Testis (tissue), 3 donors: Measurements from ENCODE around the gene ACOX1. TPM values are rescaled to one million over a fixed set of nuclear protein-coding genes. Genes with fewer than 3 reads are reported as not detected.
A peak's percentile ranks its signal among the peaks of the same experiment; 100 is the strongest.

Experiments used
- DNase-seq: peaks from one replicate; pipeline ENCODE4 v3.0.0-alpha.2; 2019
- H3K27ac ChIP-seq, 2 donors: fragments of 200-600 bp; sonication (generic); one replicate each; pipeline ENCODE4 v1.5.1; 2019
- H3K27me3 ChIP-seq: fragments of 200-600 bp; sonication (generic); one replicate; pipeline ENCODE4 v1.5.1; 2019
- H3K36me3 ChIP-seq: fragments of 200-600 bp; sonication (generic); one replicate; pipeline ENCODE4 v1.5.1; 2017; ENCODE audit warnings: low read depth; ENCODE audit errors: missing control alignments
- H3K4me1 ChIP-seq: fragments of 200-600 bp; sonication (generic); one replicate; pipeline ENCODE4 v1.5.1; 2019
- H3K4me3 ChIP-seq, 2 donors: fragments of 200-600 bp; sonication (generic); one replicate each; pipeline ENCODE4 v1.5.1; 2017 to 2019
- H3K9me3 ChIP-seq: fragments of 200-600 bp; sonication (generic); one replicate; pipeline ENCODE4 v1.5.1; 2017
- POLR2A ChIP-seq: fragments of 450-650 bp; IDR thresholded peaks from one replicate; pipeline ENCODE4 v1.6.1; 2017; ENCODE audit warnings: antibody characterized with exemption, mild to moderate bottlenecking, moderate library complexity
- WGBS, 2 donors: methylation state at CpG; one replicate each; pipeline ENCODE4 v1.1.5; 2018; 5-methylcytosine and 5-hydroxymethylcytosine counted together
- intact Hi-C: fragments of 100-400 bp; cut with DNase I; formaldehyde crosslinking; loops from one replicate; pipeline ENCODE4 v1.15.1; 2023; ENCODE audit warnings: low total_unique reads
- polyA plus RNA-seq: library from polyadenylated mRNA; stranded (reverse); fragments of 350-450 nt; fragmentation: Illumina TruSeq; extraction: RNeasy Lipid Tissue Mini Kit (QIAGEN cat#74804); gene quantifications from one replicate; pipeline ENCODE4 v1.2.3, GENCODE V29; 2014; ENCODE audit warnings: low read depth, low replicate concordance; ENCODE audit not compliant: insufficient read depth
- total RNA-seq, 2 donors: library from RNA; depleted of rRNA; stranded (reverse); fragments of >200 nt; gene quantifications; one replicate each; pipeline ENCODE4 v1.2.3, GENCODE V29; 2016
- TF ChIP-seq, protein P1 (sequence below), 3 experiments: fragments of 450-650 bp in 2 of 3; fragments of 200-600 bp in 1 of 3; sonication (generic) in 1 of 3; IDR thresholded peaks; one replicate each; pipeline ENCODE4 v1.5.1; 2016 to 2019; ENCODE audit warnings: antibody characterized with exemption in 3 of 3, mild to moderate bottlenecking in 2 of 3, moderate library complexity in 1 of 3

ACOX1 gene
- total and polyA plus RNA-seq, 3 donors from 2014 or later = 24.1 to 77.7 (median 64.1) TPM

DNA sequence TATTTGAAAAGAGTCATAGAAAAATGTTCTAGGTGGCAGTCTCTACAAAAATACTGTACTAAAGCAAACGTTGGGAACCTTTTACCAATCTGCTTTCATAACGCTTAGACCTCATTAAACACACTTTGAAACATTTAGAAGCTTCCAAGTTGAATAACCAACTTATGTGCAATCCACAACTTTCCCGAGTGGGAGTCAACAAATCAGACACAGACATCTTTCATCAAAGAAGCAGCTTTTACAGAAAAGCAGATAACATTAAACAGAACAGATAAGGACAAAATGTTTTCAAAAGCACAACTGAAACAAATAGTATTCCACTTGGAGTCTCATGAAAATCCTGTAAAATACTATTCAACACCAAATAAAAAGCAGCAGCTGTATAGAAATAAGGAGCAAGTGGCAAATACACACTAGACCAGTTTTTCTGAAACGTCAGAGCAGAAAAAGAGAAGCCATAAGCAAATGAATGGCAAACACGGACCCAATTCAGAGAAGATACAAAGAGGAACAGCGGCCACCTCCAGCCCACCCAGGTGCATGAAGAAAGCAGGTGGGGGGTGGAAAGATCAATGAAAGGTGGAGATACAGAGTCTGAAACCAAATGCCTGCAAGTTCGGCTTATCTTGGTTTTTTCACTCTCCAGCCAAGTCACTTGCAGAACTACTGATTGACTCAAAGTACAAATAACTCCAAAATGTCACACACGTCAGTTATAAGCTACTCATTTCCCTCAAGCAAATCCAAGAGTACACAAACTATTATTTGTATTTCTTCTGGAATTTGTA lies 19.7 kb downstream of the ACOX1 start:
- H3K4me1 ChIP-seq = peaks cover 22% of the 10 kb centered on the region
- no peaks in the 10 kb centered on the region for H3K9me3 ChIP-seq
- 48 to 67% methylated on average over 8 of the region's 8 CpGs for WGBS, 2 donors
- no peaks in the 10 kb centered on the region for H3K27me3 ChIP-seq
- no peak for DNase-seq
- no peak for TF ChIP-seq POLR2A
- TF ChIP-seq, protein P1, sequence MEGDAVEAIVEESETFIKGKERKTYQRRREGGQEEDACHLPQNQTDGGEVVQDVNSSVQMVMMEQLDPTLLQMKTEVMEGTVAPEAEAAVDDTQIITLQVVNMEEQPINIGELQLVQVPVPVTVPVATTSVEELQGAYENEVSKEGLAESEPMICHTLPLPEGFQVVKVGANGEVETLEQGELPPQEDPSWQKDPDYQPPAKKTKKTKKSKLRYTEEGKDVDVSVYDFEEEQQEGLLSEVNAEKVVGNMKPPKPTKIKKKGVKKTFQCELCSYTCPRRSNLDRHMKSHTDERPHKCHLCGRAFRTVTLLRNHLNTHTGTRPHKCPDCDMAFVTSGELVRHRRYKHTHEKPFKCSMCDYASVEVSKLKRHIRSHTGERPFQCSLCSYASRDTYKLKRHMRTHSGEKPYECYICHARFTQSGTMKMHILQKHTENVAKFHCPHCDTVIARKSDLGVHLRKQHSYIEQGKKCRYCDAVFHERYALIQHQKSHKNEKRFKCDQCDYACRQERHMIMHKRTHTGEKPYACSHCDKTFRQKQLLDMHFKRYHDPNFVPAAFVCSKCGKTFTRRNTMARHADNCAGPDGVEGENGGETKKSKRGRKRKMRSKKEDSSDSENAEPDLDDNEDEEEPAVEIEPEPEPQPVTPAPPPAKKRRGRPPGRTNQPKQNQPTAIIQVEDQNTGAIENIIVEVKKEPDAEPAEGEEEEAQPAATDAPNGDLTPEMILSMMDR (IDR thresholded peaks at IDR 0.05) = no peak
- intact Hi-C loops = no loop called here
- peak overlapping the region in 1 of 2 donors; percentile 55 for H3K27ac ChIP-seq
- no peak overlapping the region for H3K4me3 ChIP-seq
- H3K36me3 ChIP-seq = no peaks in the 10 kb centered on the region

DNA sequence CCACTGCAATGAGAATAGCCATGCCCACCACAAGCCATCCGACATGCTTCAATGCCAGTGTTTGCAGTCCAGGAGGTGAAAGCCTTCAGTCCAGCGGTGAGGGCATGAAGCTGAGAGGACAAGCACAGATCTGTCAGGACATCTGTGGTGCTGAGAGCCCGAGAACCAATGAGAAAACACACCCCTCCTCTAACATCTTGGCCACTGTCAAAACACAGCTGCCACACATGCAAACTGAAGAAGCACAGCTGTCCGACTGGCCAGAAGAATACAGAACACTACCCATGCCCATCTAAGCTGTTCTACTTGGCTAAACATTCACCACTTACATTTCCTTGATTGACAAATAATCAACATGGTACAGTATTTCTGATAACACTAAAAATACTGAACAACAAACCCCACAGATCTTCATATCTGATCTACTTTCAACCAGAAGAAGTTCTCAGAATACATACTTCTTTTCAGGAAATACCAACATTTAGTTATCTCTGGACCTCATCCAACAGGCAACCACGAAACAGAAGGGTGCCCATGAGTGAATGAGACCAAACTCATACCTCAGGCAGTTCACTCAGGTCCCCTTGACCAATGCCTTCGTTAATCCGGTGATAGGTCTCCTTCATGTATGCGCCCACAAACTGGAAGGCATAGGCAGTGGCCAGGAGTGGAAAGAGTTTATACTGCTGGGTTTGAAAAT lies 28.0 kb downstream of the ACOX1 start:
- no peak for TF ChIP-seq POLR2A
- TF ChIP-seq, protein P1 (IDR thresholded peaks at IDR 0.05) = no peak

DNA sequence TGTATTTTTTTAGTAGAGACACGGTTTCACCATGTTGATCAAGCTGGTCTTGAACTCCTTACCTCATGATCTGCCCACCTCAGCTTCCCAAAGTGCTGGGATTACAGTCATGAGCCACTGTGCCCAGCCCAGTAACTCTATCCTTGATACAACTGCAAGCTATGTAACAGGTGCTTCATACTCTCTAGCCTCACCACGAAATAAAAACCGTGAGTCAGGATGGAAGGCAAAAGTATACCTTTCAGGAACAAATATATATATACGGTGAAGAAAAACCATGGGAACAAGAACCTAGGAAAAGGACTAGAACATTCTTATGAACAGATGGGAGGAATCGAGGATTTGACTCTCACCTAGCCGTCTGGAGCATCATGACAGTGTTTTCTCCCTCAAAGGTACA lies 28.5 kb downstream of the ACOX1 start:
- no peaks in the 10 kb centered on the region for H3K36me3 ChIP-seq
- intact Hi-C loops = no loop called here

More for the DNA sequence above, 28.0 kb downstream of the ACOX1 start:
- intact Hi-C loops = no loop called here
- no peaks in the 10 kb centered on the region for H3K27me3 ChIP-seq
- H3K9me3 ChIP-seq = no peaks in the 10 kb centered on the region
- no peak overlapping the region for H3K27ac ChIP-seq
- H3K4me3 ChIP-seq = no peak overlapping the region
- H3K4me1 ChIP-seq = no peaks in the 10 kb centered on the region
- DNase-seq = no peak
- H3K36me3 ChIP-seq = no peaks in the 10 kb centered on the region
- 94 to 96% methylated on average over 8 of the region's 8 CpGs for WGBS, 2 donors

DNA sequence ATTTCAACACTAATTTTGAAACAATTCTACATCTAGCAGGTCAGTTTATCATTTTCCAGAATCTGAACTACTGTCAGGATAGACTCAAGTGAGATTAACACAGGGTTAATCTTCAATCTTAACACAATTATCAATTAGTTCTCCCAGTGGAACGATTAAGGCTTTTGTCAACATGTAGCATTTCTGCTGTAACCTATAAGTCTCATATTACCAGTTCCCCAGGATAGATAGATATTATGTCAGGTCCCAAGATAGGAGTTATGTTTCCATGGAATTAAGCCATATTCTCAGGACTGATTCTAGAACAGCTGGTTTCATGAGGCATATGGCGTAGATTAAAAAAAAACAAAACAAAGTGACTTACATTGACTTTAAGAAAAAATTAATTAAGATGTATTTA lies 33.8 kb downstream of the ACOX1 start:
- Histone ChIP-seq H3K27ac (no peak overlapping the region), H3K9me3 (no peaks in the 10 kb centered on the region), H3K36me3 (no peaks in the 10 kb centered on the region), H3K27me3 (no peaks in the 10 kb centered on the region), H3K4me3 (no peak overlapping the region), H3K4me1 (peaks cover 5% of the 10 kb centered on the region)
- TF ChIP-seq POLR2A = no peak
- TF ChIP-seq, protein P1 (IDR thresholded peaks at IDR 0.05) = no peak
- no peak for DNase-seq
- 61 to 76% methylated on average over 2 of the region's 2 CpGs for WGBS, 2 donors
- intact Hi-C loops = no loop called here

More for the DNA sequence above, 28.5 kb downstream of the ACOX1 start:
- no peak overlapping the region for H3K4me3 ChIP-seq
- TF ChIP-seq, protein P1 (IDR thresholded peaks at IDR 0.05) = no peak
- TF ChIP-seq POLR2A = no peak
- no peak for DNase-seq
- 91 to 96% methylated on average over 6 of the region's 6 CpGs for WGBS, 2 donors
- no peaks in the 10 kb centered on the region for H3K27me3 ChIP-seq
- H3K9me3 ChIP-seq = no peaks in the 10 kb centered on the region
- no peak overlapping the region for H3K27ac ChIP-seq
- no peaks in the 10 kb centered on the region for H3K4me1 ChIP-seq
